Measurements from ENCODE around the gene AKR1B1.

DNA sequence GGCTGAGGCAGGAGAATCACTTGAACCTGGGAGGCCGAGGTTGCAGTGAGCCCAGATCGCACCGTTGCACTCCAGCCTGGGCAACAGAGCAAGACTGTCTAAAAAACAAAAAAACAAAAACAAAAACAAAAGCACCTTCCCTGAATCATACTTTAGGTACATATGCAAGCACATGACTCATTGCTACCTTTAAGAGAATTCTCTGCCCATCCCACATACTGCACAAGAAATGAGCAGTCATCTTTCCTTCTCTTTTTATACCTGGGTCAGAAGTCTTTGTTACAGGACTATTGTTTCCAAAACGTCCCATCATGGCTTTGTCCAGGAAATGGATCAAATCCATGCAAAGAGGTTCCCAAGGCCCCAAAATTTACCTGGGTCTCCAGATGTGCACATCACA is 47.0 kb upstream of the AKR1B1 start:
- no peak for TF ChIP-seq POLR2A (IDR thresholded peaks at IDR 0.05)
- TF ChIP-seq, protein P1, sequence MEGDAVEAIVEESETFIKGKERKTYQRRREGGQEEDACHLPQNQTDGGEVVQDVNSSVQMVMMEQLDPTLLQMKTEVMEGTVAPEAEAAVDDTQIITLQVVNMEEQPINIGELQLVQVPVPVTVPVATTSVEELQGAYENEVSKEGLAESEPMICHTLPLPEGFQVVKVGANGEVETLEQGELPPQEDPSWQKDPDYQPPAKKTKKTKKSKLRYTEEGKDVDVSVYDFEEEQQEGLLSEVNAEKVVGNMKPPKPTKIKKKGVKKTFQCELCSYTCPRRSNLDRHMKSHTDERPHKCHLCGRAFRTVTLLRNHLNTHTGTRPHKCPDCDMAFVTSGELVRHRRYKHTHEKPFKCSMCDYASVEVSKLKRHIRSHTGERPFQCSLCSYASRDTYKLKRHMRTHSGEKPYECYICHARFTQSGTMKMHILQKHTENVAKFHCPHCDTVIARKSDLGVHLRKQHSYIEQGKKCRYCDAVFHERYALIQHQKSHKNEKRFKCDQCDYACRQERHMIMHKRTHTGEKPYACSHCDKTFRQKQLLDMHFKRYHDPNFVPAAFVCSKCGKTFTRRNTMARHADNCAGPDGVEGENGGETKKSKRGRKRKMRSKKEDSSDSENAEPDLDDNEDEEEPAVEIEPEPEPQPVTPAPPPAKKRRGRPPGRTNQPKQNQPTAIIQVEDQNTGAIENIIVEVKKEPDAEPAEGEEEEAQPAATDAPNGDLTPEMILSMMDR (IDR thresholded peaks at IDR 0.05) = no peak

Measured in prostate gland (tissue), 2 donors.